Activated naive CD4-positive, alpha-beta T cell treated with Interleukin-2 at 50 U/mL for 16 hours (primary cell): ENCODE data around the gene RRAS.

ENCODE experiments used
- DNase-seq: peaks from one replicate; pipeline ENCODE4 v3.0.0-alpha.2; 2020

RRAS gene

DNA sequence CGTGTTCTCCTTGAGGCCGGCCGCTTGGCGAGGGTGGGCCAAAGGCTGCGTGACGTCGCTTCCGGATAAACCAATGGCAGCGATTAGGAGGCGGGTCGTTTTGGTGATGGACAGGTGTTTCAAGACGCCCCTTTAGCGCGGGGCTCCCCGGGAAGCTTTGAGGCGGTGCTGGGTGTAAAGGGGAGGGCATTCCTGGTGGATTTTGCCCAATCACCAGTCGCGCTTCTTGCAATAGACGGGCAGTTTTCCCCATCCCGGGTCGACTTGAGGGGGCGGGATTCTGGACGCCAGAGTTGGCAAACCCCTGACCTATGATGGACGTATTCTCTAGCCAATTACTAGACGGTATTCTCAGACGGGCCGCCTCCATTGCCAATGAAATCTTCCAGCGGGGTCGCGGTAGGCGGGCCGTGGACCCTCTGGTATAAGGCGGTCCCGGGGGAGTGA, 36.9 kb upstream of the RRAS start:
- peak; percentile 99 for DNase-seq

GRCh38 chr19:49676136-49676783, 36.3 kb upstream of the RRAS start:
- no peak for DNase-seq

GRCh38 chr19:49672131-49672919, 32.4 kb upstream of the RRAS start:
- peak; percentile 82 for DNase-seq

DNA sequence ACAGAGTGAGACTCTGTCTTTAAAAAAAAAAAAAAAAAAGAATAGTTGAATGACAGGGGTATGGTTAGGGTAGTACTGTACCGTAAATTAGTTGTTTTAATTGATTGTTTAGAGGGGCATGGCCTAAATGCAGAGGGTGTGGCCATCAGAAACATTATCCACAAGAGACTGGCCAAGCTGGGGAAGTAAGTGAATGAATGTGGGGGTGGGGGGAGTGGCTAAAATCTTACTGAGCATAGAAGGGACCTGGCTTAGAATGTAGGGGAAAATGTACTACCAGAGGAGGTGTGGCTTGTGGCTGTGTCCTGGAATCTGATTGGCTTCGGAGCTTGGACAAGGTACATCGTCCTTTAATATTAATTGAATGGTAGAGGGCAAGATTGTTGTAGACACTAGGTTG, 29.6 kb upstream of the RRAS start:
- DNase-seq = no peak

GRCh38 chr19:49667473-49667872, 27.5 kb upstream of the RRAS start:
- no peak for DNase-seq

- no peak for DNase-seq
These were observed 26.1 kb upstream of the RRAS start for GRCh38 chr19:49666120-49666444.

- DNase-seq = peak; percentile 99
These were observed 25.6 kb upstream of the RRAS start, which contains the start of the genes BCL2L12 and IRF3 for GRCh38 chr19:49665351-49666119. Gene BCL2L12 (plus strand): TSS chr19:49665933. CDS start chr19:49666693, 760 bp downstream. Gene IRF3 (minus strand): TSS chr19:49665857. CDS start chr19:49664838, 1,019 bp downstream.

- DNase-seq = no peak
These were observed 25.1 kb upstream of the RRAS start for GRCh38 chr19:49665036-49665350.

GRCh38 chr19:49664171-49665035, 24.5 kb upstream of the RRAS start:
- DNase-seq = peak; percentile 90

- DNase-seq = no peak
These were observed 23.3 kb upstream of the RRAS start for GRCh38 chr19:49663224-49663623.

DNA sequence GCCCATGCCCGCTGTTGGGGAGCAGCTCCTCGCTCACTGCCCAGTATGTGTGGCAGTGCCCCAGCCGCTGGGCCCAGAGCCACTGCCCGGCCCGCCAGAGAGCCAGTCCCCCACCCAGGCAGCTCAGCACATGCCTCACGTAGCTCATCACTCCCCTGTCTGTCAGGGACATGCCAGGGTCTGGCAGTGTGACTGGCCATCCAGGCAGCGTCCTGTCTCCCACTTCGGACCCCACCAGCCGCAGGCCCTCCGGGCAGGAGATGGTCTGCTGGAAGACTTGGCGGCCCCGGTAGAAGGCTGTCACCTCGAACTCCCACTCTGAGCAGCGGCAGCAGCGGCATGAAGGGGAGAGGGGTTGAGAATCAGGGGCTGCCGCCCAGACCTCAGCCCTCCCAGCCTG, 22.1 kb upstream of the RRAS start:
- DNase-seq = no peak

- no peak for DNase-seq
These were observed 20.5 kb upstream of the RRAS start for GRCh38 chr19:49660338-49660961.

DNA sequence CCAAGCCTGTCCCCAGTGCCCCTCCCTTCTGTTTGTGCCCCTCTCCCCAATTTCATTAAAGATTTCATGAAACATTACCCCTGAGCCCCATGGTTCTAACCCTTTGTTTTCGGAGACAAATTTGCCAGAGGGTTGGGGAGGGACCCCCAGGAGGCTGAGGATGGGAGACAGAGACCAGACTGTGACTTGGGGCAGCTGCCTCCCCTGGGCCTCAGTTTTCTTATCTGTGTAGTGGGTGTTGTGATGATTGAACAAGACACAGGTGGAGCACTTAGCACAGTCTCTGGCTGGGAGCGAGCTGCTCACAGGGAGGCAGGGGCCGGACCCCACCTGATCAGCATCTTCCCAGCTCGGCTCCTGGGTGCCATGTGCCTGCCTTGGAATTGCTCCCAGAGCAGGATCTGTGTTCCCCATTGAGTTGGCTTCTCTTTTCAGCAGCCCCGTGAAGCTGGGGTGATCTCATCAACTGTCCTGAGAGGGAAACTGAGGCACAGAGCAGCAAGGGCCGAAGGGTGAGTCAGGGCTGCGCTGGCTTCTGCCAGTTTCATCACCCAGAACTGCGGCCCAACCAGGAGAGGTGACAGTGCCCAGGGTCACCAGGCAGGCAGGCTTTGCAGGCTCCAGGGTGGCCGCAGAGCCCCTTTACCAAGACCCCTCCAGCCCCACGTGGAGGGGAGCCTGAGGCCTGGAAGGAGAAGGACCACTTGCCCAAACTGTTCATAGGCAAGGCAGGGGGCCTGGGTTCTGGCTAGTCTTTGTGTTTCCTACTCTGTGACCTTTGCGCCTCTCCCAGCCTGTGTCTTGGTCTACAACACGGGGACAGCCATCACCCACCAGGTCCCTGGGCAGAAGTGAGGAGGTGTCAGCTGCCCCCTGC, 18.9 kb upstream of the RRAS start:
- DNase-seq = no peak

- no peak for DNase-seq
These were observed 18.2 kb upstream of the RRAS start for GRCh38 chr19:49658139-49658517.

DNA sequence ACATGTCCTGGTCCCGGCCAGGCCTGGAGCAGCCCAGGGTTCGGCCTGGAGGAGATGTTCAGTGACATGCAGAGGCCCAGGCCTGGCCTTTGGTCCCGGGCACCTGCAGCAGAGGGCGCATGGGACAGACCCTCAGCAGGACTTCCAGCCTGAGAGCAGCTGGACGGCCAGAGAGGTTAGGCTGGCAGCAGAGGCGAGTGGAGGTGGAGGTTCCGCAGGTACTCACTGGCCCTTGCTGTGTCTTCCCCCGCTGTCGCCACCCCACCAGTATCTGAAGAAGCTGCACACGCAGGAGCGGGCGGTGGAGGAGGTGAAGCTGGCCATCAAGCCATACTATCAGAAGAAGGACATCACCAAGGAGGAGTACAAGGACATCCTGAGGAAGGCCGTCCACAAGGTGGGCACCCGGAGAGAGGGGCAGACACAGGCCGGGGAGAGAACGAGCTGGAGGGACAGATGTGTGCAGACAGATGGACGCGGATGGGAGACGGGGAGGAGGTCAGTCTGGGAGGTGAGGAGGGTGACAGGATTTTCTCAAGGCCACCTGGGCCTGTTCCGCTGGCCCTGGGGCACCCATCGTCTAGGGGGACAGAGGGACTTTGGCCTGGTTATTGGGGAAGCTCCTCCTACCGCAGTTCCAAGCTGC, 17.7 kb upstream of the RRAS start:
- DNase-seq = no peak

DNA sequence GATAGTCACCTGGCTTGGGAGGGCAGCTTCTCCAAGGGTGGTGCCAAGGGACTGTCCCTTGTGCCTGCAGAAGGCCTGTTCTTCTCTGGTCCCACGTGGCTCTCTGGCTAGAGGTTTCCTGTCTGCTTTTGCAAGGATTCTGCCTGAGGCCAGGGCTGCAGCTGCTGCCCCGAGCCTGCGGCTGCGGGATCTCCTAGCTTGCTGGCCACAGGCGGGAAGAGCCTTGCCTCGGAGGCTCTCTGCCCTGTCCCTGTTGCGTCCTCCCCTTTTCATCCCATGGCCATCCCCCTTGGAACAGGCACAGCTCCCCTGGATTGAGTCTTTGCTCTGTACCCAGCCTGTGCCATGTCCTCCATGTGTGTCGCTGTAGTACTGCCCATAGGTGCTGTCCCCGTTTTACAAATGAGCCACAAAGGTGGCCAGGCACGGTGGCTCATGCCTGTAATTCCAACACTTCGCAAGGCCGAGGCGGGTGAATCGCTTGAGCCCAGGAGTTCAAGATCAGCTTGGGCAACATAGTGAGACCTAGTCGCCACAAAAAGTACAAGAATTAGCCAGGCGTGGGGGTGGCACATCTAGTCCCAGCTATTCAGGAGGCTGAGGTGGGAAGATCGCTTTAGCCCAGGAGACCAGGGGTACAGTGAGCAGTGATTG, 16.6 kb upstream of the RRAS start:
- no peak for DNase-seq

DNA sequence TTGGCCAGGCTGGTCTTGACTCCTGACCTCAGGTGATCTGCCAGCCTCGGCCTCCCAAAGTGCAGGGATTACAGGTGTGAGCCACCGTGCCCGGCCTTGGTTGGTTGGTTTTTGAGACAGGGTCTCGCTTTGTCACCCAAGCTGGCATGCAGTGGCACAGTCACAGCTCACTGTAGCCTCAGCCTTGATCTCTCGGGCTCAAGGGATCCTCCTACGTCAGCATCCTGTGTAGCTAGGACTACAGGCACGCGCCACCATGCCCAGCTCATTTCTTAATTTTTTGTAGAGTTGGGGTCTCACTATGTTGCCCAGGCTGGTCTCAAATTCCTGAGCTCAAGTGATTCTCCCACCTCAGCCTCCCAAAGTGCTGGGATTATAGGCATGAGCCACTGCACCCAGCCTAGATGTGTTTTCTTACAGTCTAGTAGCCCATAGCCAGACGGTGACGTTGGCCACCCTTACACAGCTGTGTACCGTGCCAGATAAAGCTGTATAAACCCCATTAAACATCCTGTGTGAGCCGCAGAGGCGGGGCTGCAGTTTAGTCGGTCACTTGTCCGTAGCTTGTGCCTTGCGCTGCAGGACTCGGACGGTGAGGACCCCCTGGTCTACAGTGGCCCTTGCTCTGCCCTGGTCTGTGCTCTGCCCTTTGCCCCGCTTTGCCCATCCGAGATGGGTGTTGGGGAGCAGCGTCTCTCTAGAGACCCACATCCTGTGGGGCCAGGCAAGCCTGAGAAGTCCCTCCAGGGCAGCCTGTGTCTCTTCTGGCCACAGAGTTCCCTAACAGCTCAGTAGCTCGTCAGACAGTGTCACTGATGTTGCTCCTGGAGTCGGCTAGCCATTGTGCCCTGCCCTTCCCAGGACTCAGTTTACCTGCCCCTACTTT, 15.9 kb upstream of the RRAS start:
- DNase-seq = no peak

- DNase-seq = no peak
These were observed 14.6 kb upstream of the RRAS start for GRCh38 chr19:49654581-49654980.

GRCh38 chr19:49653466-49653806, 13.5 kb upstream of the RRAS start:
- no peak for DNase-seq
